Left hindlimb (tissue), 1 donor: ENCODE results near the gene CNTD1.
"Not testable (repeated sequence)": the region's sequence is repeated elsewhere in the genome, so short reads cannot be mapped to it uniquely, and the experiment has no call there.

Experiments used
- DNase-seq: peaks from one replicate; pipeline ENCODE4 v3.0.0-alpha.2; 2018

CNTD1 gene

GRCh38 chr17:42846594-42847280 is 48.1 kb downstream of the CNTD1 start:
- no peak for DNase-seq

GRCh38 chr17:42848093-42848492 is 49.4 kb downstream of the CNTD1 start:
- no peak for DNase-seq

- no peak for DNase-seq
Observed at GRCh38 chr17:42849031-42849430, 50.4 kb downstream of the CNTD1 start.

- no peak for DNase-seq
Observed at GRCh38 chr17:42849451-42850181, 51.0 kb downstream of the CNTD1 start.

GRCh38 chr17:42850954-42851353 is 52.3 kb downstream of the CNTD1 start, which contains the start of gene AOC3:
AOC3 (plus strand) TSS chr17:42851199; CDS start chr17:42851344, 145 bp downstream.
- no peak for DNase-seq

GRCh38 chr17:42851371-42852240 is 52.9 kb downstream of the CNTD1 start:
- not testable (repeated sequence) for DNase-seq

GRCh38 chr17:42852351-42852750 is 53.7 kb downstream of the CNTD1 start:
- no peak for DNase-seq

GRCh38 chr17:42853004-42853403 is 54.3 kb downstream of the CNTD1 start:
- no peak for DNase-seq

- no peak for DNase-seq
Observed at GRCh38 chr17:42853597-42853967, 54.9 kb downstream of the CNTD1 start.

- no peak for DNase-seq
Observed at GRCh38 chr17:42853968-42854790, 55.5 kb downstream of the CNTD1 start.

- DNase-seq, result no peak
Observed at GRCh38 chr17:42855048-42855596, 56.5 kb downstream of the CNTD1 start.

- not testable (repeated sequence) for DNase-seq
Observed at GRCh38 chr17:42856093-42856492, 57.4 kb downstream of the CNTD1 start.

GRCh38 chr17:42856516-42856915 is 57.9 kb downstream of the CNTD1 start:
- not testable (repeated sequence) for DNase-seq

- DNase-seq, result no peak
Observed at GRCh38 chr17:42857389-42857788, 58.7 kb downstream of the CNTD1 start.
